ENCODE results near the gene NRP2.

GRCh38 chr2:205772983-205773382, 90.7 kb downstream of the NRP2 start:
- TF ChIP-seq POLR2A (IDR thresholded peaks at IDR 0.05) (no peak), CTCF (IDR thresholded peaks at IDR 0.05 in 4 of 5, conservative IDR thresholded peaks at IDR 0.05 in 1 of 5) (no peak)

All from gastrocnemius medialis (tissue), 4 donors.